ENCODE results near the gene MRPL37.
"Not testable (repeated sequence)": the region's sequence is repeated elsewhere in the genome, so short reads cannot be mapped to it uniquely, and the experiment has no call there.

Gene MRPL37

GRCh38 chr1:54172614-54173599 lies 27.1 kb upstream of the MRPL37 start:
- no peak for DNase-seq (ENCODE audit: low spot score)

GRCh38 chr1:54173681-54174080 lies 26.3 kb upstream of the MRPL37 start:
- DNase-seq (ENCODE audit: low spot score): no peak

- no peak for DNase-seq (ENCODE audit: low spot score)
Measured at GRCh38 chr1:54174106-54174505, 25.9 kb upstream of the MRPL37 start.

- DNase-seq (ENCODE audit: low spot score): no peak
Measured at GRCh38 chr1:54176621-54177327, 23.2 kb upstream of the MRPL37 start.

- no peak for DNase-seq (ENCODE audit: low spot score)
Measured at GRCh38 chr1:54177726-54178125, 22.2 kb upstream of the MRPL37 start.

- DNase-seq (ENCODE audit: low spot score): no peak
Measured at GRCh38 chr1:54178296-54179070, 21.5 kb upstream of the MRPL37 start.

- no peak for DNase-seq (ENCODE audit: low spot score)
Measured at GRCh38 chr1:54180701-54181360, 19.1 kb upstream of the MRPL37 start.

GRCh38 chr1:54186056-54186455 lies 13.9 kb upstream of the MRPL37 start:
- no peak for DNase-seq (ENCODE audit: low spot score)

GRCh38 chr1:54188291-54188690 lies 11.7 kb upstream of the MRPL37 start:
- no peak for DNase-seq (ENCODE audit: low spot score)

GRCh38 chr1:54190526-54190925 lies 9.4 kb upstream of the MRPL37 start:
- no peak for DNase-seq (ENCODE audit: low spot score)

GRCh38 chr1:54191525-54191924 lies 8.4 kb upstream of the MRPL37 start:
- no peak for DNase-seq (ENCODE audit: low spot score)

- no peak for DNase-seq (ENCODE audit: low spot score)
Measured at GRCh38 chr1:54193453-54193852, 6.5 kb upstream of the MRPL37 start.

GRCh38 chr1:54199151-54199764 lies 709 bp upstream of the MRPL37 start:
- DNase-seq (ENCODE audit: low spot score): no peak

GRCh38 chr1:54200519-54200997 lies 591 bp downstream of the MRPL37 start:
- no peak for DNase-seq (ENCODE audit: low spot score)

- DNase-seq (ENCODE audit: low spot score): no peak
Measured at GRCh38 chr1:54204199-54204598, 4.2 kb downstream of the MRPL37 start.

- no peak for DNase-seq (ENCODE audit: low spot score)
Measured at GRCh38 chr1:54207287-54207686, 7.3 kb downstream of the MRPL37 start.

- not testable (repeated sequence) for DNase-seq (ENCODE audit: low spot score)
Measured at GRCh38 chr1:54207896-54208295, 7.9 kb downstream of the MRPL37 start.

- no peak for DNase-seq (ENCODE audit: low spot score)
Measured at GRCh38 chr1:54212872-54213271, 12.9 kb downstream of the MRPL37 start.

GRCh38 chr1:54215523-54215922 lies 15.6 kb downstream of the MRPL37 start:
- DNase-seq (ENCODE audit: low spot score): no peak

- DNase-seq (ENCODE audit: low spot score): no peak
Measured at GRCh38 chr1:54218883-54219687, 19.1 kb downstream of the MRPL37 start.

GRCh38 chr1:54219688-54220003 lies 19.7 kb downstream of the MRPL37 start:
- DNase-seq (ENCODE audit: low spot score): no peak

Data from activated CD4-positive, alpha-beta T cell treated with anti-CD3 and anti-CD28 coated beads, Interleukin-2, Interleukin-4, amounts not matched to agents 100 ng/mL and 50 ng/mL, durations not matched to agents 16 hours and 8 hours (primary cell).